GM19455 (cell line): ENCODE measurements around the gene SSR2.
A peak's percentile ranks its signal among the peaks of the same experiment; 100 is the strongest.

Experiments used
- ATAC-seq: cut with Tn5 transposase; IDR thresholded peaks from one replicate; pipeline ENCODE4 v1.9.1; 2021; ENCODE audit not compliant: unreplicated experiment

The SSR2 gene

DNA sequence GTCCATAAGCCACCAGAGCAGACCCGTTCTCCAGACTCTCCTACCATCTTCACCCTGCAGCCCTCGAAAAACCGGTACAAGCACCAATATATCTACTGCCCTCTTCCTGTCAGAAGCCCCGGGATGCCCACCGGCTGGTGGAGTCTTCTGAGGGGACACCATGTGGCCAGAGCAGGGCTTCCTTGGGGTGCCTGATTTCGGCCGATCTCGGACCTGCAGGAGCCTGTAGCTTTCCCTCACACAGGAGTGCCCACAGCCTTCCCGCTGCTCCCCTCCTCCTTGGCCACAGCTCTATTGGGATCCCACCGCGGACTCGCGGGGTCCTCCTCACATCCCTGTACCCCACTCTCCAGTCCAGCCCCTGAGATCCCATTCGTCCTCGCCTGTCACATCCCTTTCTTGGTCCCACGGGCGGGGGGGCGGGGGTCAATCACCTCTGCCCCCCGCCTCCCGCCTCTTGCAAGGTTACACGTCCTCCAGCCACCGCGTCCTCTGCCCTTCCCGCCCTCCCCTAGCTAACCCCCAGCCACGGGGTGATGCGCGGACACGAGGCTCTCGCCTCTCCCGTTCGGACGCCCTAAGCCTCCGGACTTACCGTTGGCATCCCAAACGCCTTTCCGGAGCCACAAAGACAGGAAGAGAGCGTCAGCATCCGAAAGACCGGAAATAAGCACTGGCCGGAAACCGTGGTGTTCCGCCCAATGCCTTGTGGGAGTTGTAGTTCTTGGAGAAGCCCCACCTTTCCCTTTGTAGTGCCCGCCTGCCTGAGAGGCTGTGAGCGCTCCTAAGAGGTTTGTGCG is at the start of gene SSR2:
Gene SSR2, minus strand, starts transcription at position 659 of the 800 bp plus-strand sequence. CDS start 784 bp downstream, outside the sequence.
- ATAC-seq: peak; percentile 99

DNA sequence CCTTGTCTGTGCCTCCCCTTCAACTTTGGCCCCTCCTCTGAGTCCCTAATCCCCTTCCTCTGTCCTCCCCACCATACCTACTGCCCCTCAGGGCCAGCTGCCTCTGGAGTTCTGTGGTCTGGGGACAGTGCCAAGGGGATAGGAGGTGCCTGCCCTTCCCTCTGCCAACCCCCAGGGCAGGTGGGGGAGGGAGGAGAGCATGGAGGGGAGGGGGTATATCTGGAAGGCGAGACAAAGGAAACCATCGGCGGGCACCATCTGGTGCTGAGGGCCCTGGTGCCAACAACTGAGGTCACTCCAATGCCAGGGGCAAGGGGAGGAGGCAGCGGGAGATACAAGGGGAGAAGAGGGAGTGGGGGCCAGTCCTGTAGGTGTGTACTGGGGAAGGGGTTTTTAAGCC is 49.8 kb upstream of the SSR2 start:
- ATAC-seq: no peak

GRCh38 chr1:156069490-156070455 is 49.0 kb upstream of the SSR2 start:
- no peak for ATAC-seq

DNA sequence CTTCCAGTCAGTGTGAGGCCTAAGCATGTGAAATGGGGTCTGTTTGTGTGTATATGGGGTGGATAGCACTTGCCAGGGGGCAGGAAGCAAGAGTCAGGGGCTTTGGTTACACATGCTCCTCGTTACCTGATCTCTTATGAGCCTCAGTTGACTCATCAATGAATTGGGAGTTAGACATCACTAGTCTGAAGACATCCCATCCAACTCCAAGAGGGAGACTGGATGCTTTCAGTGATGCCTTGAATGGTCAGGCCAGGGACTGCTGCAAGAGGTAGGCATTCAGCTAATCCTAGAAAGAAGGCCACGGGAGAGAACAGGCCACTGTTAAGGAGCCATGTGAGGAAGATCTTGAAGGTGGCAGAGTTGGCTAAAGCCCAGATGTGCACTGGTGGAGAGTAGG is 46.5 kb upstream of the SSR2 start:
- no peak for ATAC-seq

DNA sequence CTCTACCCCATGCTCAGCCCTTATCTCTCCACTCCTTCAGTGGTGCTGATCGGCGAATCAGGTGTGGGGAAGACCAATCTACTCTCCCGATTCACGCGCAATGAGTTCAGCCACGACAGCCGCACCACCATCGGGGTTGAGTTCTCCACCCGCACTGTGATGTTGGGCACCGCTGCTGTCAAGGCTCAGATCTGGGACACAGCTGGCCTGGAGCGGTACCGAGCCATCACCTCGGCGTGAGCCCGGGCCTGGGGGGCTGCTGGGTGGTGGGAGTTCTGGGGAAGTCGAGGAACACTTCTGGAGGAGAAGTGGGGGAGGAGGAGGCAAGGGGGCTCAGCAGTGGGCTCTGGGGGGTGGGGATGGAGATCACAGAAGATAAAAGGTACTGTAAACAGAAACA is 45.1 kb upstream of the SSR2 start:
- ATAC-seq: no peak

DNA sequence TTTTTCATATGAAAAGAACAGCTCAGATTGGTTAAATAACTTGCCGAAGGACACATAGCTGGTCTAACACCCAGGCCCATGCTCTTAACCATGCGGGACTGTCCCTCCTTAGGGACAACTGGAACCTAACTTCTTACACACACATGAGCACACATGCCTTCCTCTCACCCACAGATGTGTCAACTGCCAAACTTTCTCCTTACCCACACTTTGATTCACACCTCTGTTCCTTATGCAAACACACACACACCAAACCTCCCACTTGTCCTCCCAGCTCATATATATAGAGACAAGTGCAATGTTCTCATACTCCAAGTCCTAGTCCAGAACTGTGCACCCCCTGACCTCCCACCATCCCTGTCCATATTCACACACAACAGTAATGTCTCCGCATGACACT is 44.5 kb upstream of the SSR2 start:
- no peak for ATAC-seq

- no peak for ATAC-seq
Measured at GRCh38 chr1:156064615-156065014, 43.9 kb upstream of the SSR2 start.

DNA sequence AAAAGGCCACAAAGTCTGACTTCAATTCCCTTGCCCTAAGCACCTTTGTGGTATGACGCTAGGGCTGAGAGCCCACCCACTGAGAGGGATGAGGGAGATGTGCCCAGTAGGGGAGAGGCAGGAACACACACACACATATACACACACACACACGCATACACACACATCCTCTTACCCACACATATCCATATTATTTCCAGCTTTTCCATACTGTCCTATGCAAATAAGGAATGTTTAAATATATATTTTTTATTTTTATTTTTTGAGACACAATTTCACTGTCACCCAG is 43.2 kb upstream of the SSR2 start:
- ATAC-seq: no peak

DNA sequence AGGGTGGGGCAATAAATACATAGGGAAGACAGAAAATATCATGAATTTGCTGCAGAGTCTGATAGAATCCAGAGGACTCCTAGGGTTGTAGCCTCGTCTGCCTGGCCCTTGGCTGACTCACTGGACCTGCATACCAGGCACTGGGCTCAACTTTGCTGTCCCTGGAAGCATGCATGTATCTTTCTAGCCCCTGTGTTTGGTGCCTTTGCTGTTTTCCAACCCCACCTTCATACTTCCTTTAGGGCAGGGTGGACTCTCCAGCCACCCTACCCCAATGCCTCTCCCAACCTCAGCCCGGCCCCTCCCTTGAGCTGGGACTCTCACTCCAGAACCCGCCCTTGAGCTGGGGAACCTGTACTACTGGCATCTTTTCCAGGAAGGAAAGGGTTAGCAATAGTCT is 41.4 kb upstream of the SSR2 start:
- ATAC-seq: no peak

GRCh38 chr1:156060937-156061636 is 40.3 kb upstream of the SSR2 start, which contains the start of gene RAB25:
Gene RAB25, plus strand, starts transcription at chr1:156061160. Its CDS starts 241 bp downstream, at chr1:156061401.
- ATAC-seq: no peak

- ATAC-seq: no peak
Measured at GRCh38 chr1:156056326-156056849, 35.6 kb upstream of the SSR2 start.

DNA sequence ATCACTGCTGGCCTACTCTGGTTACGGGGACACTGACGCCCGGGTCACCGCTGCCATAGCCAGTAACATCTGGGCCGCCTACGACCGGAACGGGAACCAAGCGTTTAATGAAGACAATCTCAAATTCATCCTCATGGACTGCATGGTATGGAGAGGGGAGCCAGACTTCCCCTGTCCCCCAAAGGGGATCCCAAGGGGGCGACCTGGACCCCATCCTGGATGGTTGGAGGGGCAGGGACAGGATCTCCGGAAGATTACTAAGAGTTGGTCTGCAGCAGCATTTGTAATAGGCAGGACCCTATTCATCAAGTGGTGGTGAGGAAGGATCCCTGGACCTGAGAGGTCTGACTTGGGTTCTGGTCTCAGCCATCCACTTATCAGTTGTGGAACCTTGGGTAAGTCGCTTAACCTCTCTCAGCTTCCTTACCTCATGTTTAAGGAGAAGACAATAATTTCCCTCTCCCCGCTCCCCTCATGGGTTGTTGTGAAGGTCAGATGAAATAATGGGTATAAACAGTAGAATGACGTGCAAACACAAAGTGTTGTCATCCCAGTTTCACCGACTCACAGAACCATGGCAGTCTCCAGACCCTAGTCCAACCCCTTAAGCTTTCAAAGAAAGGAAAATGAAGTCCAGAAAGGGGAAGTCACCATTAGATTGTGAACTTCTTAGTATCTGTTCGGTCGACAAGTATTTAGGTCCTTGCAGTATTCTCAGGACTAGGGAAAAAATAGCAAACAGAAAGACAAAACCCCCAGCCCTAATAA is 34.7 kb upstream of the SSR2 start:
- ATAC-seq: no peak

GRCh38 chr1:156054500-156055280 is 33.9 kb upstream of the SSR2 start, which contains the start of gene LAMTOR2:
Gene LAMTOR2, plus strand, starts transcription at chr1:156054782. Its CDS starts 108 bp downstream, at chr1:156054890.
- peak; percentile 67 for ATAC-seq

DNA sequence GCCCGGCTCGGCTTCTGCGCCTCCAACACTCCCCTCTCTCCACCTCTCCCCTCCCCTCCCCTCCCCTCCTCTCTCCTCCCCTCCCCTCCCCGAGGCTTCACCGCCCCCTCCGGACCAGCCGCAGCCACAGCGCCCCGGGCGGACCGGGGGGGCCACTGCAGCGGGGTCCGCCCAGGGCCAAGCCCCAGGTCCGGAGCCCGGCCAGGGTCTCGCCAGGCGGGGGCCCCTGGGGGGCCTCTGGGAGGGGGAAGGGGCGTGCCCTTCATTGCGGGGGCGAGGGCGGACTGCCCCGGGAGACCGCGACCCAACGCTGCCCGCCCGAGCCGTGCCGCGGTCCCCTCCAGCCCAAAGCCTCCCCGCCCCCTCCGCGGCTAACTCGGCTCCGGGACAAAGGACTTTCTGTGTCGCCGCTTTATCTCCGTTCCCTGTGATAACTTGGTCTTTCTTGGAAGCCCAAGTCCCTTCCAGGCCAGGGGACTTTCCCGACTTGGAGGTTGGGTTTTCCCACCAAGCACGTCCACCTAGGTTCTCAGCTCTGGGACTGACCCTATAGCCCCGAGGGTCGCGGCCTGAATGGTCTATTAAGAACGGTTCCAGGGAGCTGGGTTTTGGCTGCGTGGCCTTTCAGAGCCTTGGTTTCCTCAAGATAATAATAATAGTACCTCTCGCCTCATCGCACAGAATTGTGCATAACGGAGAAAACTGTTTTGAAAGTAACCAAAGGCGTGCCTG is 33.2 kb upstream of the SSR2 start, which contains the start of gene UBQLN4:
Gene UBQLN4, minus strand, starts transcription at position 31 of the 732 bp plus-strand sequence. CDS start 97 bp downstream, outside the sequence.
- ATAC-seq: peak; percentile 47

DNA sequence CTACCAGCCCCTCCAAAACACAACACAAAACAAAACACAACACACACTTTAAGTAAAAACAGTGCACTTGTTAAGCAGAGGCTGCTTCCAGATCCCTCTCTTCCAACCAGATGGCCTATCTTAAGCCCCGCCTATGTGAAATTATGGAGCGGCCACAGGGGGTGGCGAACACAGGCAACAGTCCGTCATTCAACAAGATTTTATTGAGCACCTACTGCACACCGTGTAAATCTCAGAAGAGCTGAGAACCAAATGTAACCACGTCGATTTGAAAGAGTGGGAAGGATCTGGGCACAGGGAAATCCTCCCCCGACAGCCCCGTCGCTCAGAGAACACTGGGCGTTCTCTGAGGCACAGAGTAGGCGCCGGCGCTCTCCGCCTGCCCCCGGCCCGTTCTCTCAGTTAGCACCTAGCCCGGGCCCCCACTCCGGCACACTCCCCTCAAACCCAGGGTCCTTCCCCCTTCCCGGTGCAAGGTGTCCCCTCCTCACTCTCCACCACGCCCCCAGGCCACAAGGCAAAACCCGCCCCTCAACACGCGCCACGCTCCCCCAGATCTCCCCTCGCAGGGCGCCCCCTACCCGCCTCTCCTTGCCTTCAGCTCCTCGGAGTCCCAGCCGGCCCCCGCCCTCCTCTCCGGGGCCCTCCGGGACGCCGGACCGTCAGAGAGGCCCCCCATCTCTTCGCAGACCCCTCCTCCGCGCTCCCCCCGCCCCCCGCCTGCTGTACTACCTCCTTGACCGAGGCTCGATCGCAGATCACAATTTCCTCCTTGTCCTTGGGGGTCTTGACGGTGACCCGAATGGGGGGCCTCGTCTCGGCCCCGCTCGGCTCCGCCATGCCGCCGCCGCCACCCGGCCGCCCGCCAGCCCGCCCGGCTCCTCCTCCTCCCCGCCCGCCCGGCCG is 32.4 kb upstream of the SSR2 start:
- ATAC-seq: no peak

GRCh38 chr1:156051011-156051725 is 30.4 kb upstream of the SSR2 start:
- no peak for ATAC-seq

- ATAC-seq: no peak
Measured at GRCh38 chr1:156050376-156050775, 29.6 kb upstream of the SSR2 start.
